Calu3 (cell line): Measurements from ENCODE around the gene B4GALNT3. TPM values are rescaled to one million over a fixed set of nuclear protein-coding genes. Genes with fewer than 3 reads are reported as not detected.
A peak's percentile ranks its signal among the peaks of the same experiment; 100 is the strongest.

Source experiments
- BruUV-seq: library from RNA; stranded (reverse); fragments of 400-500 nt; replicated peaks from 2 replicates; lab custom pipeline; 2021; lab: Mats Ljungman, UMichigan
- CTCF ChIA-PET: fragments of 300-600 bp; sonication (Branson Sonifier 250); formaldehyde crosslinking; loops from one replicate; lab custom pipeline; 2022; ENCODE audit warnings: antibody characterized with exemption; lab: Charles Lee
- DNase-seq: peaks from one replicate; pipeline ENCODE4 v3.0.0; 2022
- H3K27ac Mint-ChIP-seq: one replicate; pipeline ENCODE4 v1.8.0; 2022; ENCODE audit warnings: mixed read lengths; ENCODE audit not compliant: unreplicated experiment
- H3K27me3 Mint-ChIP-seq: one replicate; pipeline ENCODE4 v1.8.0; 2022; ENCODE audit warnings: mixed read lengths; ENCODE audit not compliant: unreplicated experiment
- H3K36me3 Mint-ChIP-seq: one replicate; pipeline ENCODE4 v1.8.0; 2022; ENCODE audit warnings: mild to moderate bottlenecking, moderate library complexity, mixed read lengths; ENCODE audit not compliant: insufficient read depth, unreplicated experiment
- H3K4me1 Mint-ChIP-seq: one replicate; pipeline ENCODE4 v1.8.0; 2022; ENCODE audit warnings: mild to moderate bottlenecking, low read depth, mixed read lengths; ENCODE audit not compliant: unreplicated experiment
- H3K4me3 Mint-ChIP-seq: one replicate; pipeline ENCODE4 v1.8.0; 2022; ENCODE audit warnings: mild to moderate bottlenecking, low read depth, moderate library complexity, mixed read lengths; ENCODE audit not compliant: unreplicated experiment
- H3K9me3 Mint-ChIP-seq: one replicate; pipeline ENCODE4 v1.8.0; 2022; ENCODE audit warnings: low read depth, mixed read lengths; ENCODE audit not compliant: unreplicated experiment
- CTCF ChIP-seq: fragments of 200-600 bp; IDR thresholded peaks from one replicate; pipeline ENCODE4 v1.8.0; 2022; ENCODE audit warnings: antibody characterized with exemption; ENCODE audit not compliant: unreplicated experiment
- intact Hi-C: fragments of 100-400 bp; cut with micrococcal nuclease; formaldehyde crosslinking; loops from one replicate; pipeline ENCODE4 v1.10.0; 2022; ENCODE audit not compliant: unreplicated experiment
- total RNA-seq: library from RNA; stranded (reverse); gene quantifications from 2 replicates; pipeline ENCODE4 v1.2.3, GENCODE V29; 2022

Gene B4GALNT3
- total RNA-seq, 1 experiment from 2014 or later, result 19.3 TPM

GRCh38 chr12:570435-570920, 110.7 kb downstream of the B4GALNT3 start:
- H3K36me3 Mint-ChIP-seq, result peaks cover 9% of the 10 kb centered on the region

GRCh38 chr12:570921-571794, 111.4 kb downstream of the B4GALNT3 start:
- Mint-ChIP-seq H3K9me3 (no peaks in the 10 kb centered on the region), H3K27me3 (peaks cover 17% of the 10 kb centered on the region), H3K27ac (peak overlapping the region; percentile 22), H3K4me1 (peaks cover 17% of the 10 kb centered on the region), H3K36me3 (peaks cover 10% of the 10 kb centered on the region), H3K4me3 (peak overlapping the region; percentile 80)
- peak; percentile 29 for DNase-seq
- intact Hi-C loops, result loop anchor here (5.0 to 10.0 kb wide), 3 partner anchors 64 to 521 kb away; partner anchors contain the start of gene RAD52
- no TSS peak for BruUV-seq
- TF ChIP-seq CTCF, result no peak
- CTCF ChIA-PET, result interaction anchor here (0.6 to 2.4 kb wide), 10 partner anchors 176 to 522 kb away, joined by 3 to 25 read pairs (median 6); partner anchors contain the start of genes RAD52 and WNK1

More at GRCh38 chr12:570435-570920, 110.7 kb downstream of the B4GALNT3 start:
- CTCF ChIA-PET, result interaction anchor here (0.6 to 2.4 kb wide), 9 partner anchors 181 to 523 kb away, joined by 3 to 25 read pairs (median 6); partner anchors contain the start of genes RAD52 and WNK1
- Mint-ChIP-seq H3K27me3 (peaks cover 17% of the 10 kb centered on the region), H3K9me3 (no peaks in the 10 kb centered on the region), H3K27ac (no peak overlapping the region), H3K4me1 (peaks cover 17% of the 10 kb centered on the region), H3K4me3 (peak overlapping the region; percentile 80)
- TF ChIP-seq CTCF, result no peak
- DNase-seq, result peak; percentile 78
- no TSS peak for BruUV-seq
- intact Hi-C loops, result loop anchor here (5.0 to 10.0 kb wide), 3 partner anchors 64 to 522 kb away; partner anchors contain the start of gene RAD52

GRCh38 chr12:571795-572531, 112.2 kb downstream of the B4GALNT3 start:
- Mint-ChIP-seq H3K36me3 (peaks cover 10% of the 10 kb centered on the region), H3K4me1 (peaks cover 17% of the 10 kb centered on the region), H3K27me3 (peaks cover 9% of the 10 kb centered on the region), H3K4me3 (no peak overlapping the region), H3K9me3 (no peaks in the 10 kb centered on the region), H3K27ac (peak overlapping the region; percentile 22)
- CTCF ChIA-PET, result interaction anchor here (1.2 to 2.4 kb wide), 3 partner anchors 175 to 245 kb away, joined by 3 to 25 read pairs (median 3); partner anchors contain the start of gene WNK1
- intact Hi-C loops, result loop anchor here (5.0 to 10.0 kb wide), 3 partner anchors 63 to 520 kb away; partner anchors contain the start of gene RAD52
- no peak for TF ChIP-seq CTCF
- no peak for DNase-seq
- no TSS peak for BruUV-seq

GRCh38 chr12:572532-572899, 112.8 kb downstream of the B4GALNT3 start:
- no peak for TF ChIP-seq CTCF
- CTCF ChIA-PET, result interaction anchor here (1.5 kb wide), 1 partner anchor 175 kb away, joined by 3 read pairs; no protein-coding TSS in a partner anchor
- no peaks in the 10 kb centered on the region for H3K9me3 Mint-ChIP-seq
- H3K36me3 Mint-ChIP-seq, result peaks cover 10% of the 10 kb centered on the region
- peaks cover 4% of the 10 kb centered on the region for H3K27me3 Mint-ChIP-seq
- no peak for DNase-seq
- no TSS peak for BruUV-seq
- H3K27ac Mint-ChIP-seq, result no peak overlapping the region
- H3K4me1 Mint-ChIP-seq, result peaks cover 17% of the 10 kb centered on the region
- no peak overlapping the region for H3K4me3 Mint-ChIP-seq
- intact Hi-C loops, result loop anchor here (5.0 to 10.0 kb wide), 3 partner anchors 62 to 520 kb away; partner anchors contain the start of gene RAD52
